OCI-LY3 (cell line): ENCODE measurements around the gene LST1.

Experiments
- CTCF ChIP-seq: fragments of 200-600, 300-600 bp; sonication (generic); IDR thresholded peaks from 2 replicates; pipeline ENCODE4 v1.5.1; 2014; ENCODE audit warnings: antibody characterized with exemption, low read length, low read depth
- EZH2phosphoT487 ChIP-seq: fragments of 200-600 bp; shearing (Covaris generic); IDR thresholded peaks from 2 replicates; pipeline ENCODE4 v1.6.1; 2018; ENCODE audit warnings: antibody characterized with exemption, mixed run types, low read depth

- TF ChIP-seq CTCF (no peak), EZH2phosphoT487 (no peak)
Observed at GRCh38 chr6:31538805-31539400, 47.2 kb upstream of the LST1 start.
